ENCODE measurements around the gene TUBGCP3.

Gene TUBGCP3

DNA sequence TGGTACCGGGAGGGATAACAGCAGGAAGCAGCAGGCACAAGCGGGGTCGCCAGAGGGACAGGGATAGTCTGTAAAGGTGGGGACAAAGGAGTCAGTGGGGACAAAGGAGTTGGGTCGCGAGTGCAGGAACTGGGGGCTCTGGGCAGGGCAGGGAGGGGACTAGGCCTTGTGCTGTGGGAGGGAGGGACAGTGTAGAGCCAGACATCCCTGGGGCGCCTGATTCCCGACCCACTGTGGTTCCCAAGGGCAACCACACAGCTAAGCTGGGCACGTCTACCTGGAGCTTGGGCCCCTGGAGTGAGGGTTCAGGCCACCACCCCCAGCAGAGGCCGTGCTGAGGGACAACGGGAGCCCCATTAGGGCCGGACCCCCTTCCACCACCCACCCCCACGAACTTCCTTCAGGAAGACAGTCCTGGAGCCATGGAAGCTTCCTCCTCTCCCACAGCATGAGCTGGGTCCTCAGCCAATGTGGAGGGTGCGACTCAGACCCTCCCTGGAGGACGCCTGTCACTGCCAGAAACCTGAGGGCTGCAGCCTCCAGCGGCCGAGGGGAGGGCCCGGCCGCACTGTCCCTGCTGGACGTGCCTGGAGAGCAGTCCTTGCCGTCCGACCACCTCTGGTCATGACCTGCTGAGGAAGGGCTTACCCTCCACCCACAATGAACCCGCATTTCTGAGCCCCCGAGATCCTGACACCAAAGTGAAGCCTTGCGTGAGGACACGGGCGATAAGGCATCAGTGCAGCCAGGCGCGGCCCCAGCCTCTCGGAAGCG lies 133.9 kb downstream of the TUBGCP3 start:
- no peak for DNase-seq (ENCODE audit: low read depth in 2 of 2)

DNA sequence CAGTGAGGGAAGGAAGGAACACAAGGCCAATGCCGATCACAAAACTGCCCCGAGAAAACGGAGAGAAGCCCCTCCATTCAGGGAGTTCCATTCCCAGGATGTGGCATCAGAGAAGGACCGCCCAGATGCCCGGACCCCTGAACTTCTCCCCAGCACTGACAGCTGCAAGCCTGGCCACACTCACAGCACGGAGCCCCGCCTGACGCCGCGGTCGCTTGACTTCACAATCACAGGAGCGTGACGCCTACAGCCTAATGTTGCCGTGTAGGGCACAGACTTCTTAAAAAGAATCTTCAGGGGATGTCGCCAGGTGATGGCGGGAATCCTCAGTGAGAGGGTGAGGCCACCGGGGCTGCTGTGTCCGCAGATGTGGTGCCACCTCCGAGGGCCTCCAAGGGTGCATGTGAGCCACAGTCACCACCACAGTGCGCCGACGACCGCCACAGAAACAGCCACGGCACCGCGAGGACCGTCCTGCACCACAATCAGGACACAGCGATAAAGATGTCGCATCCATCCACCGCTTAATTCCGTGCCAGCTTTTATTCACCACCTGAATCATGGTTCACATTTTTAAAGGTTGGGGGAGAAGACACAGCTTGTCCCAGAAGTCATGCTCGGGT lies 134.6 kb downstream of the TUBGCP3 start:
- DNase-seq (ENCODE audit: low read depth in 2 of 2): no peak

DNA sequence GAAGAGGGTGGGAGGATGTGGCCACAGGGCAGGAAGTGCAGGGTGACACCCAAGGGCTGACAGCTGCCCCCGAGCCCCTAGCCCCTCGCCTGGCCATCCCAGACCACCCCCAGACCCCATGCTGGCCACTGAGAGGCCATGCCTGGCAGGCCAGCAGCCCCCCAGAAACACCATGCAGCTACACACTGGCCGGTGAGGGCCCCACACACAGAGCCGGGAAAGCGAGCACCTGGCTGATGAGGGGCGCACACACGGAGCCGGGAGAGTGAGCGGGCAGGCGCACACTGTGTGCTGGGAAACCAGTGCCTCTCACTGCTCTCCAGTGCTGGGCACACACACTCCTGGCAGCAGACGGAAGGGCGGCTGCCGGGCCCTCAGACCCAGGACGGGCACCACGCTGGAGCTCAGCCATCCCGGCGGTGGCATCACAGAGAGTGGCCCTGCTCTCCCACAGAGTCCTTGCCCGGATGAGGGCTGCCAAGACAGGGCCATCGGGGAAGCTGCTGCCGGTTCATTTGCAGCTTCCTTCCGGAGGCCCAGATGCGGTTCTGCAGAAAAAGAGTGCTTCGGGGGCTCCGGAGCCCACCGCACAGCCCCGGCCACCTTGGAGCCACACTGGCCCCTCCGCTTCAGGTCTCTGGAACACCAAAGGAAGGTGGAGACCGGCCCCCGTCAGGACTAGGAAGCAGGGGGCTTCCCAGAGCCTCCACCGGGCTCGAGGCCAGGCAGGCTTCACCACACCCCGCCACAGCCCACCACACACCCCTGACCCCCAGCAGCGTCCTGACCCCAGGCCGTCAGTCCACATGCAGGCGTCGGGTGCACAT lies 135.4 kb downstream of the TUBGCP3 start:
- DNase-seq (ENCODE audit: low read depth in 2 of 2): no peak

DNA sequence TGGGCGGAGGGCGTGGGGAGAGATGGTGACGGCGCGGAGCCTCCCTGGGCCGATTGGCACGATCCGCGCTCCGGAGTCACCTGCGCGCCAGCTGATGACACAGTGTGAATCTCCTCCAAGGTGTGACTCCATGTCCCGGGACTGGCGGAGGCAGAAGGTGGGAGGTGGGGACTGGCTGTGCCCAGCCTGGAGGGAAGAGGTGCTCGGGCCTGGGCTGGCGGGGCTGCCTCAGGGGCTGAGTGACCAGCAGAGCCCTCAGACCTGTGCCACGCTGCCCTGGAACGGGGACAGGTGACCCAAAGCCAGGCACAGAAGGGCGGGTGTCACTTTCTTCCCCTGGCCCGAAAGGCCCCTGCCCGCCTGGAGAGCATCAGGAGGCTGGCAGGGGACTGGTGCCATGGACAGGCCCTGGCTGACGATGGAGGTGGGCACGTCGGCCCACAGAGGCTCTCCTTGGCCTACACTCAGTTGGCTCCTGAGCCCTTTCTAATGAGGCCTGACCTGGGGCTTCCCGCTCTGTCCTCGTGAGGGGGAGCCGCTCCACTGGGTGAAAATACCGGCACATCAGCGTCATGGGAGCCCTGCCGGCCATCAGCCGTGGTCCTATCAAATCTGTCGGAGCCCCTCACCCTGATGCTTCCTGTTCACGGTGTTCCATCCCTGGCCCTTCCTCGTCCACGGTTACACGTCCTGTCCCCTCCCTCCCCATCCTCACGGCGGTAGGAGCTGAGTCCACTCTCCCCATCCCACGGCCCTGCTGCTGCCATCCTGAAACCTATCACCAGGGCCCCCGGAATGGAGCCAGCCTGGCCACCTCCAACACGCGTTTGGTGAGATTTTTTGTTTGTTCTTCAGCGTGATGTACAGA lies 136.2 kb downstream of the TUBGCP3 start:
- no peak for DNase-seq (ENCODE audit: low read depth in 2 of 2)

- no peak for DNase-seq (ENCODE audit: low read depth in 2 of 2)
Observed at GRCh38 chr13:112450904-112451240, 137.1 kb downstream of the TUBGCP3 start.

GRCh38 chr13:112450118-112450903 lies 137.6 kb downstream of the TUBGCP3 start:
- no peak for DNase-seq (ENCODE audit: low read depth in 2 of 2)

GRCh38 chr13:112449545-112449930 lies 138.4 kb downstream of the TUBGCP3 start:
- no peak for DNase-seq (ENCODE audit: low read depth in 2 of 2)

DNA sequence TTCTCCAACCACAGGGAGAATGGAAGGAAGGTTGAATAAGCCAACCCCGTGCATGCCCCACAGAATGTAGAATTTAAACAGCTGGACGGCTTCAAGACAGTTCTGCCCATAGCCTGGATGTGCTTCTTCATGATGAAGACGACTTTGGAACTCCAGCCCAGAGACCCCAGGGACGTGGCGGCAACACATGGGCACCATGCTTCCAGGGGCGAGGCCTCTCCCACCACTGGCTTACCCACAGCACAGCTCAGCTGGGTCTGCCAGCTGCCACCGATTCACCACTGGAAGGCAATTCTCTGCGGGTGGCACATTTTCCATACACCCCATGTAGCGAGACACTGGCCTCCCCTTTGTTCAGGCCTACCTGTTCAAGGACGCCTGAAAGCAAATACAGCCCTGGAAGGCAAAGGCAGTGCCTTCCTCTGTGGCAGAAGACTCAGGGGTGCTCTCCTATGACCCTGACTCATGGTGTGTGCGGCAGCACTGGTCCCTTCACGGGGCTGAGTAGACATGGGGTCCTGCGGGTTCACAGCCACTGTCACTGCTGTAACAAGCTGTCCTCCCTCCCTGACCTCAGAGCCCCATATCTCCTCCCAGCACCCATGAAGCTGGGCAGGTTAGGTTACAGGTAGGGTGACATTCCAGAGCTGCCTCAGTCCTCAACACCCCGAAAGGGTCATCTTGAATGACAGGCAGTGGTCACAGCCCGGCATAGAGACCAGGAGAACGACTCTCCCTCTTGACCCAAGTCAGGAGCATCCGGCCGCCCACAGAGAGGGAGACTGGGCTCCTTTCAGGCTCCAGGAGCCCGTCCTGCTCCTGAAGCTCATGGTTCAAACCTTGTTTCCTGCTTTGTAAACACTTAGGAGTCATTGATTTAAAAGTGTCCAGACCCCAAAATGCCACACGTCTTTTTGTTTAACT lies 139.1 kb downstream of the TUBGCP3 start:
- DNase-seq (ENCODE audit: low read depth in 2 of 2): no peak

DNA sequence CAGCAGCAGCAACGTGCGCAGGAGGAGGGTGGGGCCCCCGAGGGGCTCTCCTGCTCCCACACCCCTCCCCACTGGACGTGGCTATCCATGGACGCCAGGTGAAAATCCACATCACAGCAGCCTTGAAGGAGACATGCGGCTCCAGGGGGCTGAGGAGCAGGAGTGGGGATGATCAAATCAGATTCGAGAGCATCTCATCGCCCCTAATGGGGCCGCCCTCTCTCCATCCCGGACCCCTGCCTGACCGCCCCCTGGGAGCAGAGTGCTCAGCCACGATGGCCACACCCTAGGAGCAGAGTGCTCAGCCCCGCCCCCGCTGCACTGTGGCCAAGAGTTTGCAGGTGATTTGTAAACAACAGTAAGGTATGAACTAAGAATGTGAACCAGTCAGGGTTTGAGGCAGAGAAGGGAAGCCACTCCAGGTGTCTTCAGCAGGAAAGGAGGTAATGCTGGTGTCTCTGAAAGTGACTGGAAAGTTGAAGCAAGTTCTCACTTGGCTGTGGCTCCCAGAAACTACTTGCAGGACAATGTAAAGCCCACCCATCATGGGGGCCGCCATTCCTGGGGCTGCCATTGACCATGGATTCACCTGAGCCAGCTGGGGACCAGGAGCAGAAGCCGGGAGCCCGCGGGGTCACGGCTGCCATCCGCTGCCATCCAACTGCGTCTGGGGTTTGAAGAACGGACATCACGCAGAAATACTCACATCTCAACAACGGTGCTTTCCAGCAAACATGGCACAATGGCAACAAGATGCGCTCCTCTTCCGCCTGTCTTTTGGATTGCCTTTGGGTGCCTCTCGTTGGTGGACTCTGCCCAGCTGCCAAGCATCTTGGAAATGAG lies 140.0 kb downstream of the TUBGCP3 start:
- no peak for DNase-seq (ENCODE audit: low read depth in 2 of 2)

GRCh38 chr13:112447306-112447705 lies 140.6 kb downstream of the TUBGCP3 start:
- DNase-seq (ENCODE audit: low read depth in 2 of 2): no peak

DNA sequence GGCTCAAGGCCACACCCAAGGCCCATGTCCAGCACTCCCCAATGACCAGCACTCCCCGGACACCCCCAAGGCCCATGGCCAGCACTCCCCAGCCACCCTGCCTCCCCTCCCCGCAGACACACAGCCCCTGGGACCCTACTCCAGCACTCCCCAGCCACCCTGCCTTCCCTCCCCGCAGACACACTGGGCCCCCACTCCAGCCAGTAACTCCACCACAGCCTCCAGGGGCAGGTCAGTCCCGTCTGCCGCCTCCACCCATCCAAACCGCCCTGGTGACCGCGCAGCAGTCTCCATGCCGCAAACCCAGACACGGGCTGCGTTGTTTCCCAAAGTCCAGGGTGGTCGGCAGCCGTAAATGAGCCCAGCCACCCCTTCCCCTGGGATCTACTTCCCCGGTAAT lies 141.1 kb downstream of the TUBGCP3 start:
- DNase-seq (ENCODE audit: low read depth in 2 of 2): no peak

- no peak for DNase-seq (ENCODE audit: low read depth in 2 of 2)
Observed at GRCh38 chr13:112446347-112446861, 141.5 kb downstream of the TUBGCP3 start.

GRCh38 chr13:112445411-112446271 lies 142.3 kb downstream of the TUBGCP3 start:
- no peak for DNase-seq (ENCODE audit: low read depth in 2 of 2)

- no peak for DNase-seq (ENCODE audit: low read depth in 2 of 2)
Observed at GRCh38 chr13:112444416-112445399, 143.2 kb downstream of the TUBGCP3 start.

DNA sequence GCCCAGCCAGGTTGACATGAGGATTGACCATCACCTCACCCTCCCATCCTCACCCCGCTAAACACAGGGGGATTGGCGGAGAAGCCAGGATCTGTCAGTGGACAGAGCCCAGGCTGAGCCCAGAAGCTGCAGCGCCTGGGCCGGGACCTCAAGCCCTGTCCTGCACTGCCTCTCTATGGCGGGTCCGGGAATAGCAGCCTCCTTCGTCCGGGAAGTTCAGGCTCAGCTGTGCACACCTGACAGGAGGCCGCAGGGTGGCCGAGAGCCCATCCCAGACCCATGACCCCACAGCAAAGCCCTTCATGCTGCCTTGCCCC lies 144.0 kb downstream of the TUBGCP3 start:
- no peak for DNase-seq (ENCODE audit: low read depth in 2 of 2)

DNA sequence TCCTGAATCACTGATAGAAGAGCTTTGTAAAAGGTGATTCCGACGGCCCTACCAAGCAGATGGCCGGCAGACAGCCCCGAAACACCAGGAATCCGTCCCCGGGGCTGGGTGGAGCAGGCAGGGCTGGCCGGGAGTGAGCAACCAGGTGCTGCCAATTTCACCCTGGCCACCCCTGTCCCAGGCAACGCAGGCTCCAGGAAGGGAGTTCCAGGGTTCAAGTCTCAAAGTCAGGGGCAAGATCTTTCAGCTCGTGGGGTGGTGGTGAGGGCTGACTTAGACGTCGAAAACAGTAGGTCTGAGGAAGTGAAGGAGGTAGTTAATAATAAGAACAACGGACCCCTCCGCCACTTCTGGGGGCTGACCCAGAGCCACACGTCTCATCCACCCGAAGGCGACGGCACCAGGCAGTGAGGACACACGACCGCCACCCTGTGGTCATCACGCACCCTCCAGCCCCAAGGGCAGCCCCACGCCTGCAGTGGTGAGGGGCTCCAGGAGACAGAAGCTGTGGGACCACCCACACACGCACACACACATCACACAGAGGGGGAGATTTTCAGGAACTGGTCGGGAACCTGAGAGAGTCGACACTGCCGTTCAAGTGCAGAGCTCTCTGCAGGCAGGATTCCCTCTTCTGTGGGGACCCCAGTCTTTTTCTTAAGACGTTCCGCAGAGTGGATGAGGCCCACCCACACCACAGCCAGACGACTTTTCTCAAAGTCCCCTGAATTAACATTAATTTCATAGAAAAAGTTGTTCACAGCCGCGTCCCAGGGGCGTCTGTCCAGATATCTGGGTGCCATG lies 144.6 kb downstream of the TUBGCP3 start:
- DNase-seq (ENCODE audit: low read depth in 2 of 2): no peak
